Vagina (tissue), 2 donors: ENCODE results near the gene PPP1R13B.

Experiments used
- POLR2A ChIP-seq, 2 donors: fragments of 450-650 bp; IDR thresholded peaks; one replicate each; pipeline ENCODE4 v1.6.1; 2017; ENCODE audit warnings: antibody characterized with exemption in 2 of 2, mild to moderate bottlenecking in 2 of 2, moderate library complexity in 2 of 2
- POLR2AphosphoS5 ChIP-seq, 2 donors: sonication (generic); formaldehyde crosslinking; IDR thresholded peaks; one replicate each; pipeline ENCODE4 v1.9.0; 2017; ENCODE audit warnings: antibody characterized with exemption in 2 of 2, mild to moderate bottlenecking in 2 of 2, low read depth in 1 of 2; ENCODE audit not compliant: insufficient read depth in 1 of 2
- TF ChIP-seq, protein P1 (sequence below), 3 experiments: fragments of 450-650 bp in 2 of 3; fragments of 200-600 bp in 1 of 3; sonication (generic) in 1 of 3; IDR thresholded peaks; one replicate each; pipeline ENCODE4 v1.5.1; 2017 to 2019; ENCODE audit warnings: antibody characterized with exemption in 3 of 3, mild to moderate bottlenecking in 2 of 3, moderate library complexity in 2 of 3

DNA sequence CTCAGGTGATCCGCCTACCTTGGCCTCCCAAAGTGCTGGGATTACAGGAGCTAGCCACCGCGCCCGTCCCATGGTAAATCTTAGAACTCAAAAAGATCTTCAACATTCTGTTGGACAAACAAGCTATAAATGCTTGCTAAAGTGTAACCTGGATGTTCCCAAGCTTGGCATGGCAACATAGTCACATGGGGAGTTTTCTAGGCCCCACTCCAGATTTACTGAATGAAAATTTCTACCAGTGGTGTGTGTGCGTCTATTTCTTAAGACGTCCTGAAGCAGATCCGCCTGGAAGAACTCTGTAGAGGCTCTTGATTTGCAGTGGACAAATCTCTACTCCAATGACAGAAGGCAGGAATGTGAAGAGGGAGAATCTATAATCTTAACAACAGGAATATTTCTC is 71.9 kb downstream of the PPP1R13B start:
- TF ChIP-seq POLR2AphosphoS5 (IDR thresholded peaks at IDR 0.05; ENCODE audit: insufficient read depth in 1 of 2, low read depth in 1 of 2) (no peak), POLR2A (IDR thresholded peaks at IDR 0.05) (no peak)
- TF ChIP-seq, protein P1, sequence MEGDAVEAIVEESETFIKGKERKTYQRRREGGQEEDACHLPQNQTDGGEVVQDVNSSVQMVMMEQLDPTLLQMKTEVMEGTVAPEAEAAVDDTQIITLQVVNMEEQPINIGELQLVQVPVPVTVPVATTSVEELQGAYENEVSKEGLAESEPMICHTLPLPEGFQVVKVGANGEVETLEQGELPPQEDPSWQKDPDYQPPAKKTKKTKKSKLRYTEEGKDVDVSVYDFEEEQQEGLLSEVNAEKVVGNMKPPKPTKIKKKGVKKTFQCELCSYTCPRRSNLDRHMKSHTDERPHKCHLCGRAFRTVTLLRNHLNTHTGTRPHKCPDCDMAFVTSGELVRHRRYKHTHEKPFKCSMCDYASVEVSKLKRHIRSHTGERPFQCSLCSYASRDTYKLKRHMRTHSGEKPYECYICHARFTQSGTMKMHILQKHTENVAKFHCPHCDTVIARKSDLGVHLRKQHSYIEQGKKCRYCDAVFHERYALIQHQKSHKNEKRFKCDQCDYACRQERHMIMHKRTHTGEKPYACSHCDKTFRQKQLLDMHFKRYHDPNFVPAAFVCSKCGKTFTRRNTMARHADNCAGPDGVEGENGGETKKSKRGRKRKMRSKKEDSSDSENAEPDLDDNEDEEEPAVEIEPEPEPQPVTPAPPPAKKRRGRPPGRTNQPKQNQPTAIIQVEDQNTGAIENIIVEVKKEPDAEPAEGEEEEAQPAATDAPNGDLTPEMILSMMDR (IDR thresholded peaks at IDR 0.05): no peak
